H1 (cell line): Measurements from ENCODE around the gene CIITA. TPM values are rescaled to one million over a fixed set of nuclear protein-coding genes. Genes with fewer than 3 reads are reported as not detected.

ENCODE experiments used
- CTCF ChIA-PET: fragments of 300-600 bp; sonication (Branson Sonifier 250); formaldehyde crosslinking; loops from one replicate; lab custom pipeline; 2021; ENCODE audit not compliant: partially characterized antibody; lab: Charles Lee
- POLR2A ChIA-PET: fragments of 300-600 bp; sonication (Branson Sonifier 250); formaldehyde crosslinking; loops from one replicate; lab custom pipeline; 2021; ENCODE audit warnings: inconsistent platforms; ENCODE audit not compliant: partially characterized antibody; lab: Charles Lee
- DNase-seq, 2 experiments: peaks; one replicate each; pipeline versions ENCODE4 v3.0.0 to v3.0.0-alpha.2; 2010 to 2022; ENCODE audit warnings: low spot score in 2 of 2, low read depth in 1 of 2, mixed read lengths in 1 of 2
- FAIRE-seq: peaks from 2 replicates; lab custom pipeline; 2011; peaks lifted over from hg19 to GRCh38; lab: Jason Lieb, UNC
- H2AFZ ChIP-seq: 2 replicates; pipeline ENCODE4 v1.8.1; 2012; ENCODE audit warnings: low read length, inconsistent platforms
- H2AK5ac ChIP-seq: 2 replicates; pipeline ENCODE4 v1.6.1; 2013; ENCODE audit warnings: low read depth, low read length
- H2BK120ac ChIP-seq: replicated peaks from 2 replicates; pipeline ENCODE3; 2013; ENCODE audit warnings: low read depth, low read length, inconsistent platforms
- H2BK12ac ChIP-seq: 2 replicates; pipeline ENCODE4 v1.6.1; 2013; ENCODE audit warnings: low read depth, low read length
- H2BK15ac ChIP-seq: 2 replicates; pipeline ENCODE4 v1.6.1; 2013; ENCODE audit warnings: low read length
- H2BK20ac ChIP-seq: 2 replicates; pipeline ENCODE4 v1.6.1; 2013; ENCODE audit warnings: low read length
- H2BK5ac ChIP-seq: 2 replicates; pipeline ENCODE4 v1.6.1; 2013; ENCODE audit warnings: low read depth, low read length
- H3K14ac ChIP-seq: 2 replicates; pipeline ENCODE4 v1.6.1; 2013; ENCODE audit warnings: inconsistent platforms; ENCODE audit not compliant: insufficient read length
- H3K18ac ChIP-seq: 2 replicates; pipeline ENCODE4 v1.6.1; 2013; ENCODE audit warnings: low read length; ENCODE audit errors: extremely low read depth
- H3K23ac ChIP-seq: 2 replicates; pipeline ENCODE4 v1.6.1; 2013; ENCODE audit warnings: inconsistent platforms; ENCODE audit not compliant: insufficient read length
- H3K23me2 ChIP-seq: 2 replicates; pipeline ENCODE4 v1.6.1; 2013; ENCODE audit warnings: low read depth, low read length
- H3K27ac ChIP-seq: 2 replicates; pipeline ENCODE4 v1.6.1; 2011; ENCODE audit warnings: low read depth, low read length, inconsistent platforms
- H3K27me3 ChIP-seq, 4 experiments: replicated peaks in 1 of 4; 1 replicate in 1 of 4; 2 replicates in 3 of 4; pipeline versions ENCODE4 v1.6.1 to v1.8.1; 2011 to 2013; ENCODE audit warnings: low read length in 3 of 4, mild to moderate bottlenecking in 3 of 4, inconsistent platforms in 2 of 4, mixed read lengths in 2 of 4, moderate library complexity in 1 of 4; ENCODE audit not compliant: control insufficient read depth in 3 of 4, insufficient read depth in 3 of 4; ENCODE audit errors: extremely low read depth in 1 of 4
- H3K36me3 ChIP-seq, 4 experiments: 2 replicates each; pipeline versions ENCODE4 v1.6.1 to v1.8.1; 2011 to 2013; ENCODE audit warnings: mild to moderate bottlenecking in 4 of 4, low read length in 3 of 4, moderate library complexity in 2 of 4, control low read depth in 1 of 4, inconsistent platforms in 1 of 4; ENCODE audit not compliant: insufficient read depth in 4 of 4, control insufficient read depth in 2 of 4
- H3K4ac ChIP-seq: replicated peaks from 2 replicates; pipeline ENCODE3; 2013; ENCODE audit warnings: low read length, low read depth, mixed read lengths, inconsistent platforms; ENCODE audit not compliant: insufficient read length
- H3K4me1 ChIP-seq, 4 experiments: replicated peaks in 1 of 4; 1 replicate in 1 of 4; 2 replicates in 3 of 4; pipeline versions ENCODE4 v1.6.1 to v1.8.1; 2011 to 2013; ENCODE audit warnings: low read length in 3 of 4, inconsistent platforms in 2 of 4, mixed read lengths in 1 of 4; ENCODE audit not compliant: insufficient read depth in 4 of 4, control insufficient read depth in 3 of 4
- H3K4me2 ChIP-seq, 2 experiments: 2 replicates each; pipeline versions ENCODE4 v1.6.1 to v1.8.1; 2011 to 2013; ENCODE audit warnings: low read depth in 2 of 2, low read length in 2 of 2, control low read depth in 1 of 2, inconsistent platforms in 1 of 2, mild to moderate bottlenecking in 1 of 2; ENCODE audit not compliant: insufficient read depth in 1 of 2
- H3K4me3 ChIP-seq, 4 experiments: fragments of 200-600, 300-600 bp in 1 of 4; sonication (generic), shearing (Covaris generic), sonication (Bioruptor Twin) in 1 of 4; 2 replicates each; pipeline versions ENCODE4 v1.5.1 to v1.8.1; 2011 to 2016; ENCODE audit warnings: low read length in 4 of 4, low read depth in 3 of 4, control low read depth in 2 of 4, inconsistent platforms in 2 of 4, mild to moderate bottlenecking in 2 of 4, mixed read lengths in 1 of 4, moderate library complexity in 1 of 4; ENCODE audit not compliant: insufficient read depth in 2 of 4; ENCODE audit errors: extremely low read depth in 1 of 4
- H3K56ac ChIP-seq: replicated peaks from 2 replicates; pipeline ENCODE3; 2013; ENCODE audit warnings: low read depth, mild to moderate bottlenecking, mixed read lengths, low read length, inconsistent platforms; ENCODE audit not compliant: insufficient read length
- H3K79me1 ChIP-seq: 2 replicates; pipeline ENCODE4 v1.6.1; 2013; ENCODE audit warnings: low read depth, low read length, control low read depth
- H3K79me2 ChIP-seq, 2 experiments: 2 replicates each; pipeline versions ENCODE4 v1.6.1 to v1.8.1; 2012 to 2013; ENCODE audit warnings: low read length in 2 of 2, mild to moderate bottlenecking in 2 of 2, inconsistent platforms in 1 of 2; ENCODE audit not compliant: insufficient read depth in 2 of 2, control insufficient read depth in 1 of 2
- H3K9ac ChIP-seq, 4 experiments: replicated peaks in 1 of 4; 1 replicate in 1 of 4; 2 replicates in 3 of 4; pipeline versions ENCODE4 v1.6.1 to v1.8.1; 2011 to 2013; ENCODE audit warnings: low read depth in 3 of 4, low read length in 3 of 4, control low read depth in 2 of 4, mild to moderate bottlenecking in 2 of 4, moderate library complexity in 2 of 4, inconsistent platforms in 1 of 4; ENCODE audit errors: extremely low read depth in 1 of 4
- H3K9me3 ChIP-seq, 2 experiments: 2 replicates each; pipeline versions ENCODE4 v1.6.1 to v1.8.1; 2012 to 2013; ENCODE audit warnings: mild to moderate bottlenecking in 2 of 2, moderate library complexity in 2 of 2, control low read depth in 1 of 2, inconsistent platforms in 1 of 2, low read depth in 1 of 2, low read length in 1 of 2, mixed read lengths in 1 of 2; ENCODE audit not compliant: insufficient read depth in 2 of 2
- H4K20me1 ChIP-seq, 2 experiments: replicated peaks in 1 of 2; 2 replicates each; pipeline versions ENCODE3 to v1.8.1; 2011 to 2013; ENCODE audit warnings: inconsistent platforms in 2 of 2, low read length in 2 of 2, mild to moderate bottlenecking in 1 of 2; ENCODE audit not compliant: insufficient read depth in 2 of 2, control insufficient read depth in 1 of 2
- H4K5ac ChIP-seq: 2 replicates; pipeline ENCODE4 v1.6.1; 2013; ENCODE audit warnings: low read length, low read depth, mixed read lengths, inconsistent platforms; ENCODE audit not compliant: insufficient read length
- H4K8ac ChIP-seq: 2 replicates; pipeline ENCODE4 v1.8.0; 2013; ENCODE audit warnings: mild to moderate bottlenecking, moderate library complexity, low read length, inconsistent platforms; ENCODE audit not compliant: insufficient read depth; ENCODE audit errors: extremely low read depth
- H4K91ac ChIP-seq: replicated peaks from 2 replicates; pipeline ENCODE3; 2013; ENCODE audit warnings: low read length, mixed read lengths, inconsistent platforms; ENCODE audit not compliant: insufficient read length
- CREB1 ChIP-seq: IDR thresholded peaks from 2 replicates; pipeline ENCODE4 v1.6.1; 2012; ENCODE audit warnings: inconsistent platforms
- EZH2 ChIP-seq: fragments of 200-600 bp; sonication (generic); IDR thresholded peaks from 2 replicates; pipeline ENCODE4 v1.7.1; 2012; ENCODE audit warnings: low read depth, mild to moderate bottlenecking, moderate library complexity, low read length, inconsistent platforms; ENCODE audit not compliant: severe bottlenecking
- GABPA ChIP-seq: IDR thresholded peaks from 2 replicates; pipeline ENCODE4 v1.6.1; 2011; ENCODE audit warnings: mild to moderate bottlenecking, low read length, moderate library complexity, borderline replicate concordance; ENCODE audit not compliant: insufficient read depth
- NRF1 ChIP-seq: IDR thresholded peaks from 2 replicates; pipeline ENCODE4 v1.6.1; 2011; ENCODE audit warnings: mild to moderate bottlenecking, low read depth, low read length, improper control_type of control experiment
- TCF12 ChIP-seq: IDR thresholded peaks from 2 replicates; pipeline ENCODE4 v1.6.1; 2011; ENCODE audit warnings: low read depth, mild to moderate bottlenecking, low read length
- WGBS, 2 experiments: shearing (Covaris generic) in 1 of 2; methylation state at CpG; one replicate each; pipeline versions ENCODE4 v1.1.6 to v1.1.7; 2013 to 2015; ENCODE audit warnings: low lambda C conversion rate in 2 of 2, mixed read lengths in 2 of 2, inconsistent platforms in 1 of 2, low coverage in 1 of 2, missing lambda C conversion rate in 1 of 2; ENCODE audit not compliant: insufficient replicate concordance in 2 of 2, insufficient coverage in 1 of 2, insufficient read length in 1 of 2; ENCODE audit errors: extremely low coverage in 1 of 2, missing lambda C conversion rate in 1 of 2; 5-methylcytosine and 5-hydroxymethylcytosine counted together
- polyA plus RNA-seq, 7 experiments: library from polyadenylated mRNA; depleted of rRNA in 3 of 7; stranded (reverse) in 5 of 7; unstranded in 2 of 7; fragments of >200 nt in 5 of 7; fragments of 200-250 nt in 2 of 7; gene quantifications; 1 replicate in 5 of 7; 2 replicates in 1 of 7; 4 replicates in 1 of 7; pipeline versions ENCODE4 v1.2.1 to v1.2.3, GENCODE V29; 2011 to 2013; ENCODE audit warnings: missing spikeins in 2 of 7, mixed read lengths in 2 of 7
- total RNA-seq: library from RNA; stranded (reverse); fragmentation: NEBNext Ultra II Directional; extraction: Animal tissue kit (Norgen Biotek cat#: 25700); gene quantifications from 2 replicates; pipeline ENCODE4 v1.2.1, GENCODE V29; 2021

The CIITA gene
- total and polyA plus RNA-seq, 2 of the 8 experiments (the other 6 are each of a cell fraction or from before 2014, with no cell fraction given), result 0.07 to 0.17 TPM

DNA sequence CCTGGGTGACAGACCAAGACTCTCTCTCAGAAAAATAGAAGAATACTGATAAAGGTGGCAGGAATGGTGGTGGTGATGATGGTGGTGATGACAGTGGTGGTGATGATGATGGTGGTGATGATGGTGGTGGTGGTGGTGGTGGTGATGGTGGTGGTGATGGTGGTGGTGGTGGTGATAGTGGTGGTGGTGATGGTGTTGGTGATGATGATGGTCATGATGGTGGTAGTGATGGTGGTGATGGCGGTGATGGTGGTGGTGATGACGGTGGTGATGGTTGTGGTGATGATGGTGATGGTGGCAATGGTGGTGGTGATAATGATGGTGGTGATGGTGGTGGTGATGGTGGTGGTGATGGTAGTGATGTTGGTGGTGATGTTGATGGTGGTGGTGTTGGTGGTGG, 18.0 kb upstream of the CIITA start:
- POLR2A ChIA-PET, result no interaction called here
- H3K56ac ChIP-seq, result peak overlapping the region; percentile 86
- CTCF ChIA-PET, result no interaction called here
- no peak overlapping the region for H3K27ac ChIP-seq
- H2BK5ac ChIP-seq, result no peak overlapping the region
- H3K4ac ChIP-seq, result no peak overlapping the region
- no peaks in the 10 kb centered on the region for H3K79me1 ChIP-seq
- no peak overlapping the region for H3K4me3 ChIP-seq
- H3K27me3 ChIP-seq, result no peaks in the 10 kb centered on the region; a peak in 1 of 7 replicates
- H3K23me2 ChIP-seq, result peaks cover 7% of the 10 kb centered on the region; the same call in 1 of the 2 replicates
- no peak overlapping the region for H3K18ac ChIP-seq
- H2AK5ac ChIP-seq, result 0 out of 2 replicates have a peak overlapping the region, but pooled peaks have one; percentile 6
- H2BK20ac ChIP-seq, result no peak overlapping the region
- H3K36me3 ChIP-seq, result no peaks in the 10 kb centered on the region
- H3K9ac ChIP-seq, result no peak overlapping the region
- peaks cover 0 to 4% of the 10 kb centered on the region in 2 experiments for H4K20me1 ChIP-seq
- H3K9me3 ChIP-seq, result no peaks in the 10 kb centered on the region
- H3K4me2 ChIP-seq, result no peak overlapping the region
- no peak overlapping the region for H4K5ac ChIP-seq
- H4K91ac ChIP-seq, result peak overlapping the region; percentile 10
- no peaks in the 10 kb centered on the region for H3K4me1 ChIP-seq
- FAIRE-seq (no peak), DNase-seq (no peak)
- H3K79me2 ChIP-seq, result no peaks in the 10 kb centered on the region
- 44% methylated on average over 2 of the region's 2 CpGs; no CpG with 5 or more reads in 1 of the 2 experiments for WGBS, 2 experiments
- no peak for TF ChIP-seq EZH2
- no peak for TF ChIP-seq NRF1
- no peak for TF ChIP-seq CREB1
- no peak for TF ChIP-seq TCF12
- TF ChIP-seq GABPA, result no peak
- no peak overlapping the region for H4K8ac ChIP-seq
- no peak overlapping the region for H3K14ac ChIP-seq
- H2BK12ac ChIP-seq, result no peak overlapping the region; the same call in 1 of the 2 replicates
- no peak overlapping the region for H2BK15ac ChIP-seq
- no peak overlapping the region for H2AFZ ChIP-seq
- no peak overlapping the region for H2BK120ac ChIP-seq
- no peak overlapping the region for H3K23ac ChIP-seq
